Osteoblast (primary cell): Measurements from ENCODE around the gene TEX2. TPM values are rescaled to one million over a fixed set of nuclear protein-coding genes. Genes with fewer than 3 reads are reported as not detected.
"Not testable (repeated sequence)": the region's sequence is repeated elsewhere in the genome, so short reads cannot be mapped to it uniquely, and the experiment has no call there.

Source experiments
- DNase-seq: peaks from one replicate; pipeline ENCODE4 v3.0.0; 2011; ENCODE audit warnings: low spot score, mixed read lengths; ENCODE audit not compliant: insufficient read length; ENCODE audit errors: missing footprints
- H2AFZ ChIP-seq: 2 replicates; pipeline ENCODE4 v1.6.0; 2011; ENCODE audit warnings: mild to moderate bottlenecking, low read length
- H3K27ac ChIP-seq: 2 replicates; pipeline ENCODE4 v1.5.1; 2011; ENCODE audit warnings: mild to moderate bottlenecking, low read depth, low read length, moderate library complexity
- H3K27me3 ChIP-seq: 2 replicates; pipeline ENCODE4 v1.6.0; 2012; ENCODE audit warnings: mild to moderate bottlenecking, control low read depth, inconsistent platforms, low read length, moderate library complexity; ENCODE audit not compliant: insufficient read depth
- H3K36me3 ChIP-seq: 2 replicates; pipeline ENCODE4 v1.5.1; 2011; ENCODE audit warnings: mild to moderate bottlenecking, low read length, control low read depth, moderate library complexity; ENCODE audit not compliant: insufficient read depth
- H3K4me1 ChIP-seq: 2 replicates; pipeline ENCODE4 v1.5.1; 2011; ENCODE audit warnings: mild to moderate bottlenecking, low read length, control low read depth, moderate library complexity; ENCODE audit not compliant: insufficient read depth
- H3K4me2 ChIP-seq: 2 replicates; pipeline ENCODE4 v1.6.0; 2011; ENCODE audit warnings: mild to moderate bottlenecking, low read length; ENCODE audit not compliant: insufficient read depth
- H3K4me3 ChIP-seq: fragments of 200-600 bp; sonication (generic); 3 replicates; pipeline ENCODE4 v1.5.1; 2012; ENCODE audit warnings: mild to moderate bottlenecking, low read length, inconsistent platforms; ENCODE audit not compliant: insufficient read depth
- H3K79me2 ChIP-seq: 2 replicates; pipeline ENCODE4 v1.6.0; 2012; ENCODE audit warnings: mild to moderate bottlenecking, low read length, control low read depth, inconsistent platforms; ENCODE audit not compliant: insufficient read depth
- H3K9me3 ChIP-seq: 2 replicates; pipeline ENCODE4 v1.5.1; 2011; ENCODE audit warnings: low read depth, low read length, control low read depth
- H4K20me1 ChIP-seq: 2 replicates; pipeline ENCODE4 v1.6.0; 2012; ENCODE audit warnings: mild to moderate bottlenecking, low read length, control low read depth; ENCODE audit not compliant: insufficient read depth
- total RNA-seq: library from RNA; depleted of rRNA; stranded (reverse); fragments of >200 nt; gene quantifications from 2 replicates; pipeline ENCODE4 v1.2.3, GENCODE V29; 2012
- TF ChIP-seq, protein P1 (sequence below): IDR thresholded peaks from 2 replicates; pipeline ENCODE4 v1.5.1; 2011; ENCODE audit warnings: mild to moderate bottlenecking, low read depth, low read length, moderate library complexity; ENCODE audit errors: extremely low read depth

TEX2 gene
- total RNA-seq, 1 donor: 17.7 TPM

DNA sequence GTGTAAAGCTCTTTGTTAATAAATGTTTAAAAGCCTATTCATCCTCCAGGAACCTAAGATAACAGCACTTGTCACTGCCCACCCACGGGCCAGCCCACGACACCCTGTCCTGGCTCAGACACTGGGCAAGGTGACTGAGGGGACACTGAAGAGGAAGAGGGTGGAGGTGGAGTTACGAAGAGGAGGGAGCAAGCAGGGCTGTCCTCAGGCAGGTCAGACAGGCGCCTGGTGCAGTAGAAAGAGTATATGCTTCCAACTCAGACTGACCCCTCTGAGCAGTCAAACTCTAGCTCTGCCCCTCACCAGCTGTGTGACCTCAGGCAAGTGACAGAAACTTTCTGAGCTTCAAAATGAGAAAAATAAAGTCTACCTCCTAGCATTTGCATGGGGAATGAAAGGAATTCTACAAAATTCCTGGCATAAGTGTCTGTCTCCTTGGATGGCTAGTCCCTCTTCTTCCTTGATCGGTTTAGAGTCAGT, 22.8 kb downstream of the TEX2 start:
- H3K36me3 ChIP-seq: no peaks in the 10 kb centered on the region
- no peak overlapping the region for H3K4me3 ChIP-seq
- no peak for DNase-seq
- TF ChIP-seq, protein P1, sequence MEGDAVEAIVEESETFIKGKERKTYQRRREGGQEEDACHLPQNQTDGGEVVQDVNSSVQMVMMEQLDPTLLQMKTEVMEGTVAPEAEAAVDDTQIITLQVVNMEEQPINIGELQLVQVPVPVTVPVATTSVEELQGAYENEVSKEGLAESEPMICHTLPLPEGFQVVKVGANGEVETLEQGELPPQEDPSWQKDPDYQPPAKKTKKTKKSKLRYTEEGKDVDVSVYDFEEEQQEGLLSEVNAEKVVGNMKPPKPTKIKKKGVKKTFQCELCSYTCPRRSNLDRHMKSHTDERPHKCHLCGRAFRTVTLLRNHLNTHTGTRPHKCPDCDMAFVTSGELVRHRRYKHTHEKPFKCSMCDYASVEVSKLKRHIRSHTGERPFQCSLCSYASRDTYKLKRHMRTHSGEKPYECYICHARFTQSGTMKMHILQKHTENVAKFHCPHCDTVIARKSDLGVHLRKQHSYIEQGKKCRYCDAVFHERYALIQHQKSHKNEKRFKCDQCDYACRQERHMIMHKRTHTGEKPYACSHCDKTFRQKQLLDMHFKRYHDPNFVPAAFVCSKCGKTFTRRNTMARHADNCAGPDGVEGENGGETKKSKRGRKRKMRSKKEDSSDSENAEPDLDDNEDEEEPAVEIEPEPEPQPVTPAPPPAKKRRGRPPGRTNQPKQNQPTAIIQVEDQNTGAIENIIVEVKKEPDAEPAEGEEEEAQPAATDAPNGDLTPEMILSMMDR: peak; percentile 19
- H4K20me1 ChIP-seq: peaks cover 10% of the 10 kb centered on the region
- H3K4me2 ChIP-seq: peak overlapping the region; percentile 66
- peaks cover 20% of the 10 kb centered on the region for H3K4me1 ChIP-seq
- H3K9me3 ChIP-seq: no peaks in the 10 kb centered on the region
- peak overlapping the region; percentile 76 for H3K27ac ChIP-seq
- no peaks in the 10 kb centered on the region for H3K27me3 ChIP-seq
- peaks cover 51% of the 10 kb centered on the region for H3K79me2 ChIP-seq
- H2AFZ ChIP-seq: peak overlapping the region; percentile 24

DNA sequence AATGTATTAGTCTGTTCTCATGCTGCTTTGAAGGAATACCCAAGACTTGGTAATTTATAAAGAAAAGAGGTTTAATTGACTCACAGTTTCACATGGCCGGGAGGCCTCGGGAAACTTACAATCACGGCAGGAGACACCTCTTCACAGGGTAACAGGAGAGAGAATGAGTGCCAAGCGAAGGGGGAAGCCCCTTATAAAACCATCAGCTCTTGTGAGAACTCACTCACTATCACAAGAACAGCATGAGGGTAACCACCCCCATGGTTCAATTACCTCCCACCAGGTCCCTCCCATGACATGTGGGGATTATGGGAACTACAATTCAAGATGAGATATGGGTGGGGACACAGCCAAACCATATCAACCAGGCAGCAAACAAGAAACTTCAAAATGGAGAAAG, 24.6 kb downstream of the TEX2 start:
- H3K36me3 ChIP-seq, H3K27ac ChIP-seq, H3K4me3 ChIP-seq, H4K20me1 ChIP-seq, DNase-seq, H3K9me3 ChIP-seq, H3K27me3 ChIP-seq, H2AFZ ChIP-seq, H3K4me2 ChIP-seq: not testable (repeated sequence)
- peaks cover 60% of the 10 kb centered on the region for H3K79me2 ChIP-seq
- H3K4me1 ChIP-seq: peaks cover 17% of the 10 kb centered on the region

DNA sequence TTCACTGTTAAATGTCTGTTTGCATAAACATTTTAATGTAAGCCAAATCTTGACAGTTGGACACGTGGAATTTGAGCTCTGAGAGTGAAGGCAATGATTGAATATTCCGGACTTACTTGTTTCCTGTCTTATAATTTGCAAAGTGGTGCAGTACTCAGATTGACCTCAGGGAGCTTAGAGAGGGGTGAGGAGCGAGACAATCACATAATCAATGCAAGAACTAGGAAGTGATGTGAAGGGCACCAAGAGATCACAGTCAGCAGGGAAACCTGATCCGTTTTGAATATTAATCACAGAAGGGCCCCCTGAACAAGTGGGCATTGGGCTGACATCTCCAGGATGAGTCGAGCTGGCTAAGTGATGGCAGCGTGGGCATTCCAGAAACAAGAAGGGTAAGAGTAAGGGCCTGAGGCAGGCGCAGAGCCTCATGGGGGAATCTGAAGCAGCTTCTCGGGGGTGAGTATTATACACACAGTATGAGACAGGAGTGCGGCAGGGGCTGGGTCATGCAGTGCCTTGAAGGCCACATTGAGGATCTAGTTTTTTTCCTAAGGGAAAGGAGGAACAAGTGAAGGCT, 26.1 kb downstream of the TEX2 start:
- Histone ChIP-seq H2AFZ (no peak overlapping the region), H3K27ac (no peak overlapping the region), H3K36me3 (no peaks in the 10 kb centered on the region), H3K9me3 (no peaks in the 10 kb centered on the region), H3K4me3 (no peak overlapping the region), H3K79me2 (peaks cover 61% of the 10 kb centered on the region), H3K4me2 (no peak overlapping the region), H3K27me3 (no peaks in the 10 kb centered on the region), H3K4me1 (peaks cover 18% of the 10 kb centered on the region), H4K20me1 (peaks cover 10% of the 10 kb centered on the region)
- TF ChIP-seq, protein P1: peak; percentile 40
- DNase-seq: no peak

DNA sequence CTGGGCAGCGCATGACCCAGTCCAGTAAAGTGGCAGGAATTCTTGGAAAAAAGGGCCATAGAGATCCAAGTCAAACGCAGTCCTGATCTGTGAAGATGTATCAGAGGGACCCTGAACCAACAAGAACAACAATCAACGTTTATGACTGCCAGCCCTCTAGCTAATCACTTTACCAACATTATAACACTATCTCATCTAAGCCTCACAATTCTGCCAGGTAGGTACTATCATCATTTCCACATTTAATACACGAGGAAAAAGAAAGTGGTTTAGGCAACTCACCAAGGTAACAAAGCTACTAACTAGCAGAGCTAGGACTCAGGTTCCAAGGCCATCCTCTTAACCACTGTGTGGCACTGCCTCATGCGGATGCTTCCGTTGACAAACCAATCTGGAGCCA, 28.1 kb downstream of the TEX2 start:
- peaks cover 66% of the 10 kb centered on the region for H3K79me2 ChIP-seq
- TF ChIP-seq, protein P1: no peak
- H3K27ac ChIP-seq: no peak overlapping the region
- H3K4me1 ChIP-seq: peaks cover 20% of the 10 kb centered on the region
- no peak for DNase-seq
- no peaks in the 10 kb centered on the region for H4K20me1 ChIP-seq
- no peak overlapping the region for H3K4me3 ChIP-seq
- H3K36me3 ChIP-seq: no peaks in the 10 kb centered on the region
- H2AFZ ChIP-seq: no peak overlapping the region
- H3K27me3 ChIP-seq: no peaks in the 10 kb centered on the region
- no peaks in the 10 kb centered on the region for H3K9me3 ChIP-seq
- H3K4me2 ChIP-seq: no peak overlapping the region
